ENCODE data around the gene CNTN4. TPM values are rescaled to one million over a fixed set of nuclear protein-coding genes. Genes with fewer than 3 reads are reported as not detected.

The CNTN4 gene
- total and polyA plus RNA-seq, 2 of the 8 experiments (the other 6 are each of a cell fraction or from before 2014, with no cell fraction given) = 0.41 to 2.2 TPM

- no peak for FAIRE-seq
- Histone ChIP-seq H2BK12ac (ENCODE audit: low read depth, low read length) (no peak overlapping the region), H3K4ac (replicated peaks; ENCODE audit: insufficient read length, low read depth, low read length) (no peak overlapping the region), H3K18ac (ENCODE audit: extremely low read depth, low read length) (no peak overlapping the region), H3K27me3 (replicated peaks in 1 of 4; ENCODE audit: control insufficient read depth in 3 of 4, extremely low read depth in 1 of 4, insufficient read depth in 3 of 4, low read length in 3 of 4) (no peaks in the 10 kb centered on the region), H3K36me3 (ENCODE audit: control insufficient read depth in 2 of 4, insufficient read depth in 4 of 4, low read length in 3 of 4) (no peaks in the 10 kb centered on the region), H2BK120ac (replicated peaks; ENCODE audit: low read depth, low read length) (no peak overlapping the region), H2AFZ (ENCODE audit: low read length) (no peak overlapping the region), H3K23ac (ENCODE audit: insufficient read length) (no peak overlapping the region), H3K56ac (replicated peaks; ENCODE audit: insufficient read length, low read depth, low read length) (no peak overlapping the region), H3K27ac (ENCODE audit: low read depth, low read length) (no peak overlapping the region), H3K4me1 (replicated peaks in 1 of 4; ENCODE audit: control insufficient read depth in 3 of 4, insufficient read depth in 4 of 4, low read length in 3 of 4) (peaks cover 2 to 11% (median 8%) of the 10 kb centered on the region in 4 experiments; a peak in 6 of 7 replicates), H3K79me2 (ENCODE audit: control insufficient read depth in 1 of 2, insufficient read depth in 2 of 2, low read length in 2 of 2) (no peaks in the 10 kb centered on the region), H3K79me1 (ENCODE audit: low read depth, low read length) (no peaks in the 10 kb centered on the region), H2BK20ac (ENCODE audit: low read length) (no peak overlapping the region), H3K14ac (ENCODE audit: insufficient read length) (no peak overlapping the region), H3K4me2 (ENCODE audit: insufficient read depth in 1 of 2, low read depth in 2 of 2, low read length in 2 of 2) (no peak overlapping the region), H2AK5ac (ENCODE audit: low read depth, low read length) (no peak overlapping the region), H4K91ac (replicated peaks; ENCODE audit: insufficient read length, low read length) (no peak overlapping the region), H3K23me2 (ENCODE audit: low read depth, low read length) (no peaks in the 10 kb centered on the region), H4K5ac (ENCODE audit: insufficient read length, low read depth, low read length) (no peak overlapping the region), H4K8ac (ENCODE audit: extremely low read depth, insufficient read depth, low read length) (no peak overlapping the region), H3K4me3 (ENCODE audit: extremely low read depth in 1 of 4, insufficient read depth in 2 of 4, low read depth in 3 of 4, low read length in 4 of 4) (no peak overlapping the region), H2BK15ac (ENCODE audit: low read length) (no peak overlapping the region), H2BK5ac (ENCODE audit: low read depth, low read length) (no peak overlapping the region), H4K20me1 (replicated peaks in 1 of 2; ENCODE audit: control insufficient read depth in 1 of 2, insufficient read depth in 2 of 2, low read length in 2 of 2) (no peaks in the 10 kb centered on the region), H3K9ac (replicated peaks in 1 of 4; ENCODE audit: extremely low read depth in 1 of 4, low read depth in 3 of 4, low read length in 3 of 4) (no peak overlapping the region), H3K9me3 (ENCODE audit: insufficient read depth in 2 of 2, low read depth in 1 of 2, low read length in 1 of 2) (peaks cover 0 to 6% of the 10 kb centered on the region in 2 experiments; a peak in 1 of 4 replicates)
- DNase-seq (ENCODE audit: low read depth in 1 of 2, low spot score in 2 of 2) = no peak
- POLR2A ChIA-PET (ENCODE audit: partially characterized antibody) = no interaction called here
- WGBS, 2 experiments (ENCODE audit: extremely low coverage in 1 of 2, insufficient coverage in 1 of 2, insufficient read length in 1 of 2, insufficient replicate concordance in 2 of 2, low coverage in 1 of 2, low lambda C conversion rate in 2 of 2, missing lambda C conversion rate in 1 of 2) = 92% methylated on average over 3 of the region's 3 CpGs; no CpG with 5 or more reads in 1 of the 2 experiments
- TF ChIP-seq CBX8 (IDR thresholded peaks at IDR 0.05; ENCODE audit: borderline replicate concordance, low read depth, low read length) = no peak
- CTCF ChIA-PET (ENCODE audit: partially characterized antibody) = interaction anchor here (2.2 kb wide), 1 partner anchor 10 kb away, joined by 6 read pairs; no protein-coding TSS in a partner anchor
Observed at GRCh38 chr3:2650746-2651145, 552.1 kb downstream of the CNTN4 start.
